Germinal center (tissue), 1 donor: ENCODE results near the gene CCDC85C.
"Not testable (repeated sequence)": the region's sequence is repeated elsewhere in the genome, so short reads cannot be mapped to it uniquely, and the experiment has no call there.

ENCODE experiments used
- DNase-seq: peaks from one replicate; pipeline ENCODE4 v3.0.0; 2012; ENCODE audit warnings: mixed read lengths, low spot score

Gene CCDC85C

DNA sequence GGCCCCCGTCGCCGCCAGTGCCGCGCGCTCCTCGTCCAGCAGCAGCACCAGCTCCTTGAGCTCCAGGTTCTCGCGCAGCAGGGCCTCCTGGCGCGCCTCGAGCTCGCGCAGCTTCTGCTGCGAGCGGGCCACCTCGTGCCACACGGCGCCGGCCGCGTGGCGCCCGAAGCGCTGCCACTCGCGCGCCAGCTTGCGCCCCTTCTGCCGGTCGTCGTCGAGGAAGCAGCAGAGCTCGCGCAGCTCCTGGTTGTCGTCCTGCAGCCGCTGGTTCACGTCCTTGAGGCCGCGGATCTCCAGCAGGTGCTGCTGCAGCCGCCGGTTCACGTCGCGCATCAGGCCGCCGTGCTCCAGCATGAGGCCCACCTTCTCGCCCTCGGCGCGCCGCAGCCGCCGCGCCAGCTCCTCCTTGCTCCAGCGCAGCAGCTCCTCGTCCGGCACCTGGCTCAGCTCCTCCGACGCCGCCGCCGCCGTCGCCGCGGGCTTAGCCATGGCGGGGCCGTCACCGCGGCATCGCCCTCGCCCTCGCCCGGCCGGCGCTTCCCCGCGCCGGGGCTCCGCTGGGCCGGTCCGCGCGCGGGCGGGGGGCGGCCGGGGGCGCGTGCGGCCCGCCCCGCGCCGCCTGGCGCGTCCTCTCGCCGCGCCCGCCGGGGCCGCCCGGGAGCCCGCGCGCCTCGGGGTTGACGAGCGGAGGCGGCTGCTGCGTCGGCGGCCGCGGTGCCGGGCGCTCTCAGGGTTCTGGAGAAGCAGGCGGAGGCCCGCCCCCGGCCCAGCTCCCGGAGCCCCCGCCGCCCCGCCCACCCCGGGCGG is at the start of gene CCDC85C:
TSS of gene CCDC85C (minus strand) at position 737 of the 807 bp plus-strand sequence. CDS start at position 489, 248 bp downstream.
- no peak for DNase-seq

DNA sequence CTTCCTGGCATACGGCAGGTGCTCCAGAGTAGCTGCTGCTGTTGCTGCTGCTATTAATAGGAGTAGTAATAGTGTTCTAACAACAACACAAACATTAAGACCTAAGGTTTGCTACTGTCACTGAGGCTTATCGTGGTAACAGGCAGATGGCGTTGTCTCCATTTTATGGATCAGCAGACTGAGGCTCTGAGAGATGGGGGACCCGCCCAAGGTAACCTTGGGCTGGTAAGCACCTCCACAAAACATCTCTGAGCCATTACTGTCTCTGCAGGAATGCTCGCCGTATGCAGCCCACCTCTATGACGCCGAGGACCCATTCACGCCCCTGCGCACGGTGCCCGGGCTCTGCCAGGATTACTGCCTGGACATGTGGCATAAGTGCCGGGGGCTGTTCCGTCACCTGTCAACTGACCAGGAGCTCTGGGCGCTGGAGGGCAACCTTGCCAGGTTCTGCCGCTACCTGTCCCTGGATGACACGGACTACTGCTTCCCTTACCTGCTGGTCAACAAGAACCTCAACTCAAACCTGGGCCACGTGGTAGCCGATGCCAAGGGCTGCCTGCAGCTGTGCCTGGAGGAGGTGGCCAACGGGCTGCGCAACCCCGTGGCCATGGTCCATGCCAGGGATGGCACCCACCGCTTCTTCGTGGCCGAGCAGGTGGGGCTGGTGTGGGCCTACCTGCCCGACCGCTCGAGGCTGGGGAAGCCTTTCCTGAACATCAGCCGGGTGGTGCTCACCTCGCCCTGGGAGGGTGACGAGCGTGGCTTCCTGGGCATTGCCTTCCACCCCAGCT is 48.1 kb upstream of the CCDC85C start:
- no peak for DNase-seq

DNA sequence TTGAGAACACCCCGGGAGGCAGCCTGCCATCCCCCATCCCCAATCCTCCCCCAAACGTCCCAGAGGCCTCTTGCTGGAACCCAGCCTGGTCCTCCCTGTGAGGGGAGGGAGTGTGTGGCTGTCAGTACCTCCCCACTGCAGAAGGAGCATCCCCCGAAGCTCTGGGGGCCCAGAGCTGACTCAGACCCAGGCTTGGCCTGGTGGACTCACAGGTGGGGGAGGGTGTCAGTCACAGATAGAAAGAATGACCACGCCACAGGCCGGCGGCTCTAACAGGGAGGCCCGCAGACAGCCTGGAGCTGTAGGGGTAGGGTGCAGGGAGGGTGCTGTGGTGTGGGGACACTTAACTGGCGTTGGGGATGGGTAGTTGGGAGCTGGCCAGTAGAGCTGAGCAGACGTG is 46.2 kb upstream of the CCDC85C start:
- DNase-seq, result no peak

DNA sequence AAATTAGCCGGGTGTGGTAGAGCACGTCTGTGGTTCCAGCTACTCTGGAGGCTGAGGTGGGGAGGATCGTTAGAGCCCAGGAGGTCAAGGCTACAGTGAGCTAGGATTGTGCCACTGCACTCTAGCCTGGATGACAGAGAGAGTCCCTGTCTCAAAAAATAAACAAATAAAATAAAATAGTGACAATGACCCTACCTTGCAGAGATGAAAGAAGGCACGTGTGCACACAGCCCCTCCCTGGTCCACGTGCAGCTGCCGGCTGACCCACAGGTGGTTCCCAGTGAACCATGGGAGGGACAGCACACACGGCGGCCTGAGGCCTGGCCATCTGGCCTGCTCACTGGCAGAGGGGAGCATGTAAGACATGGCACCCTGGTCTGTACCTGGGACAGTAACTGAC is 45.6 kb upstream of the CCDC85C start:
- DNase-seq, result no peak

DNA sequence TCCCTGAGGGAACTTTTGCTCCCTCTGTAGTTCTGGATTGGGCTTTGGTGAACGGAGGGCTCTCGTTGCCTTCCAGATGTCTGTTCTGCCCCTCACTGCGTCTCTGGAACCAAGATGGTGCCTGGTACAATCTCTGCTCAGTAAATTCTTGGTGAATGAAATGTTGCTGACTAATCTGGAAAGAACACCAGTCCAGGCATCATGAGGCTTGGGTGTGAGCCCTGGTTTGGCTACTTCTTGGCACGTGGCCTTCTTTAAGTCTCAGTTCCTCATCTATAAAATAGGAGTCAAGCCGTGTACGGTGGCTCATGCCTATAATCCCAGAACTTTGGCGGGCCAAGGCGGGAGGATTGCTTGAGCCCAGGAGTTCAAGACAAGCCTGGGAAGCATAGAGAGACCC is 45.2 kb upstream of the CCDC85C start:
- DNase-seq, result no peak

DNA sequence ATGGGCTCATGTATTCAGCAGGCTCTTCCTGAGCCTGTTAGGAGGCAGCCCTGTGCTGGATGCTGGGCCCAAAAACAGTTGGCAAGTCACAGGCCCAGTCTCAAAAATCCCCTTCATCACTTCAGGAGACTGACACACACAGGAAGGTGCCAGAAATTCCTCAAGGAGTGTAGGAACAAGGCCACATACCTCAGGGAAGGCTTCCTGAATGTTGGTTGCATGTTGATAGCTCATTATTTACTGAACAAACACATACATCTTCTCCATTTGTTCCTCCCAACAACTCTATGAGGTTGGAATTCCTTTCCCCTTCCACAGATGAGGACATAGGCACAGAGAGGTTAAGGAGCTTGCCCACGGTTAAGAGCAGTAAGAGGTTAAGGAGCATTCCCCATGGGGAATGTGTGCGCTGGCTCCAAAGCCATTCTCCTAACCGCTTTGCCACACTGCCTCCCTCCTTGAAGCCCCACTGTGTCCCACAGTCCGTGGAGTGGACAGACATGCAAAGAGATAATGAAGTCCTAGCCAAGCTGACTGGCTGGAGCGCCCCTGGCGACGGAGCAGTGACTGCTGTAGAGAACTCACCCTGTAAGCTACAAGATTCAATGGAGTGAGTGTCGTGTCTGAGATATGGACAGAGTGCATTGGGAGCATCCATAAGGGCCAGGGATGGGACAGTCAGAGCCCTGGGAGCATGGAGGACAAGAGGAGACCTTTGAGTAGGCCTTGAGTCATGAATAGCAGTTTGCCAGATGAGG is 44.2 kb upstream of the CCDC85C start:
- no peak for DNase-seq

DNA sequence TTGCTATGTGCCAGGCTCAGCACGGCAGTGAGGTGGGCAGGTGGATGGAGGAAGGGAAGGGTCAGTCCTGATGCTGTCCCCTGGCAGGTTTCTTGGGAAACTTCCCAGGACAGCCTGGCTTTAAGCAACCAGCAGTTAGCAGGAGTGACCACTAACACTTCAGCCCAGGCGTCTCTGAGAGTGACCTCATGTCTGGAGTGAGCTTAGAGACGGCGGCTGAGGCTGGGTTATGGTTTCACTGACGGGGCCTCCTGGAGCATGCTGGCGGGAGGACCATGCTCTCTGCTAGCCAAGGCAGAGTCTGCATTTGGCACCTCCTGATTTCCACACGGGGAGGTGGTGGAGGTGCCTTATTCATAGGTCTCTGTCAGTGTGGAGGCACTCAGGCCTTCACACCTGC is 43.4 kb upstream of the CCDC85C start:
- DNase-seq, result no peak

DNA sequence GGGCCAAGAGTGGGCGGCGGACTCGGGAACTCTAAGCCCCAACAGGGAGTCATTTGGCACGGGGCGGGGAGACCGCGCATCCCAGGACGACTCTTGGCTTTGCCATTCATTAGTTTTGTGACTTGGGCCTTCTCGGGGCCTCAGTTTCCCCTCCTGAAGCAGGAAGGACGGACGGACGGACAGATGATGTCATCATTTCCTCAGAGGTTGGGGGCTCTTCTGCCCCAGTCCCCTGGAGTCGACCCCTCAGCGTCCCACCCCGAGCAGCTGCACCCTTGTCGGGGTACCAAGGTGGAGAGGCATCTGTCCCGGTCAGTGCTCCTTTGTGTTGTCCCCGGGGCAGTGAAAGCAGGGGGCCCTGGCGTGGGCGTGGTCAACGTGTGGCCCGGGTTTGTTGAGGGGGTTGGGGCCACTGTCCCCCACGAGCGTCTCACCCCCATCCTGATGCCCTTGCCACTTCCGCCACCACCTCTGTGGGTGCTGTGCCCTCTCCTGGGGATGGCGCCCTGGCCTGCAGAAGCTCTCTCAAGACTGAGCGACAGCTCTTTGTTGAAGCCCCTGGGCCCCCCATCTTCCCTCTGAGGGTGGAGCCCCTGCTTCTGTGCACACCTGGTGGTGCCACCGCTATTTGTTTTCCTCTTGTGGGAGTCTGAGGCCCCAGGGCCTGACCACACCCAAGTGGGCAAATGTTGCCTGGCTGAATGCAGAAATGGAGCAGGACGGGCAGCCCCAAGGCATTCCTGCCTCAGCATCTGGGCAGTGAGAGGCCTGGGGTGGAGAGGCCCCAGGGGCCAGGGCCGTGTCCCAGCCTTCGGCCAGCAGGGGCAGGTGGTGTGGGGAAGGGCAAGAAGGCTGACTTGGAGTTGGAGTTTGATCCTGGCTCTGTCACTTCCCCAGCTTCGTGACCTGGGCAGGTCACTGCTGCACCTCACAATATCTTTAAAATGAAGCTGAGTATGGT is 41.8 kb upstream of the CCDC85C start:
- no peak for DNase-seq

DNA sequence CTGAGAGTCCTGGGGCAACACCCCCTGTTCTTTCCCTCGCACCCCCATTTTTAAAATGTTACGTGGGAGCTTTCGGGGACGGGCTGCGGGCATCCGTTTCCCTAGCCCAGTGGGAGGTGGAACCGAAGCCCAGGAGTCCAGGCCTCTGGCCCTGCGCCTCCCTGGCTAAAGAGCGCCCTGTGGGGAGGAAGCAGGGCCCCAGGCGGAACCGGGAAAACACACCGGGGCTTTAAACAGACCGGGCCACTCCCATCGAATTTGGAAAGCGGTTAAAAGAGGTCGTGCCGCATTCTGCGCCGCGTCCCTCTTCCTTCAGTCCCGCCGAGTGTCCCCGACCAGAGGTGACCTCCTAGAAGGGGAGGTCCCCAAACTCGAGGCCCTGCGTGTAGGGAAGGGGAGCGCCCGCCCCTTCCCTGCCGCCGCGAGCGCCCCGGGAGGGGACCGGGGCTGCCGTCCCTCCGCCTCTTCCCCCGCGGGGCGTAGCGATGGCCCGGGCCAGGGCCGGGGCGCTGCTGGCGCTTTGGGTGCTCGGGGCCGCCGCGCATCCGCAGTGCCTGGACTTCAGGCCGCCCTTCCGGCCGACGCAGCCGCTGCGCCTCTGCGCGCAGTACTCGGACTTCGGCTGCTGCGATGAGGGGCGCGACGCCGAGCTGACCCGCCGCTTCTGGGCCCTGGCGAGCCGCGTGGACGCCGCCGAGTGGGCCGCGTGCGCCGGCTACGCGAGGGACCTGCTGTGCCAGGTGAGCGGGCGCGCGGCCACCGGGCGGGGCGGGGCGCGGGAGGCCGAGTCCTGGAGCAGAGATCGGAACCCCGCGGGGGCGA is 40.9 kb upstream of the CCDC85C start, which contains the start of gene HHIPL1:
TSS of gene HHIPL1 (plus strand) at position 407 of the 822 bp plus-strand sequence. CDS start at position 486, 79 bp downstream.
- no peak for DNase-seq

DNA sequence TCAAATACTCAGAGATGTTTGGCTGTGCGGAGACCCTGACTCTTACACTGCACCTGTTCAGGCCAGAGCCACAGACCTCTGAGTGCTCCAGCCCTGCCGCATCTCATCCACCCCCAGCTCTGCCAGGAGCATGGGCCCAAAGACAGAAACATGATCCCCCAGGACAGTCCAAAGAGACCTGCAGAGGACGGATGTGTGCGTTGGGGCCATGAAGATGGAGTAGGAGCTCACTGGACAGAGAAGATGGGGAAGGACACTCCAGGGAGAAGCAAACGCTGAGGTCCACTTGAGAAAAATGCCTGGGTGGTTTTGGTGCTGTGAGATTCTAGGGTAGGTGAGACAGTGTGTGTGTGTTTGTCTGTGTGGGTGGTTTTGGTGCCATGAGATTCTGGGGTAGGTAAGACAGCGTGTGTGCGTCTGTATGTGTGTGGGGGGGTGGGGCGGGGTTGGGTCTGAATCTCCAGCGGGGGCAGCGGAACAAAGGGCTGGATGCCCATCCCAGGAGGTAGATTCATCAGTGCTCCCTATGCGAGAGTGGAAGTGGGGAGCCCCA is 40.1 kb upstream of the CCDC85C start:
- DNase-seq, result no peak

DNA sequence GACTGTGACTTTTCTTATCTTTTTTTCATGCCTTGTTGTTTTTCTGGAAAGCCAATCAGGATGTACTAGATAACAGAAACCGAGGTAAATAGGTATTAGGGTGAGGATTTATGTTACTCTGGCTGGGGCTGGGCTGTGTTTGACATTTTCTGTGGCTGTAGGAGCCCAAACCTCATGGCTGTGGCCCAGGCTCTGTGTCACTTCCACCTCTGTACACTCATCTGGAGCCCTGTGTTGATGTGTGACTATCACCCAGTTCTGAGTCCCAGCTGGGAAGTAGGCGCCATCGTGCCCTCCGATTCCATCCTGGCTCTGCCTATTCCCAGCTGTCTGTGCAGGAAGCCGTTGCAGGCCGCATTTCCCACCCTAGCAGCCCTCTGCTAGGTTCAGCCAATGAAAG is 39.3 kb upstream of the CCDC85C start:
- DNase-seq, result no peak

DNA sequence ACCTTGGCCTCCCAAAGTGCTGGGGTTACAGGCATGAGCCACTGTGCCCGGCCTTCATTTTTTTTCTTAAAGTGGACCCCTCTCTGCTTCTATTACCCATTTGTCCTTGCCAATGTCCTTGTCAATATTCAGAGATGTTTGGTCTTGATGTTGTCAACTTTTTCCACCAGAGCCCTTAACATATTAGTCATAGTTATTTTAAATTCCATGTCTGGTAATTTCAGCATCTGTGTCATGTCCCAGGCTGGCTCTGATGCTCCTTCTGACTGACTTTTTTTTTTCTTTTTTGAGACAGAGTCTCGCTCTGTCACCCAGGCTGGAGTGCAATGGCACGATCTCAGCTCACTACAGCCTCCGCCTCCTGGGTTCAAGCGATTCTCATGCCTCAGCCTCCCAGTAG is 38.8 kb upstream of the CCDC85C start:
- not testable (repeated sequence) for DNase-seq

DNA sequence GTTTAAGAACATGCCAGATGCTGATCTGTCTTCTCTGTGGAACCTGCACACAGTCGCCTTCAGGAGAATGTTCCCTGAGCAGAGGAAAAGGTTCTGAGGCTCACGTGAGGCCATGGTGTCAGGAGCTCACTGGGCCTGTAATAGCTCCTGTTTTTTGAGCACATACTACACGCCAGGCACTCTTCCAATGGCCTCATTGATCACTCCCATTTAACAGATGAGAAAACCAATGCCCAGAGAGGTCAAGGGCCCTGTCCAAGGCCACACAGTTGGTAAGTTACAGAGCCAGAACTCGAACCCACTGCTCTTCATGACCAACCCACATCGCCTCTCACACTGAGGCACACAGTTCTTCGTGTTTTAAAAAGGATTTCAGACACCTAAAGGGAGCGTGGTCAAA is 33.6 kb upstream of the CCDC85C start:
- no peak for DNase-seq

DNA sequence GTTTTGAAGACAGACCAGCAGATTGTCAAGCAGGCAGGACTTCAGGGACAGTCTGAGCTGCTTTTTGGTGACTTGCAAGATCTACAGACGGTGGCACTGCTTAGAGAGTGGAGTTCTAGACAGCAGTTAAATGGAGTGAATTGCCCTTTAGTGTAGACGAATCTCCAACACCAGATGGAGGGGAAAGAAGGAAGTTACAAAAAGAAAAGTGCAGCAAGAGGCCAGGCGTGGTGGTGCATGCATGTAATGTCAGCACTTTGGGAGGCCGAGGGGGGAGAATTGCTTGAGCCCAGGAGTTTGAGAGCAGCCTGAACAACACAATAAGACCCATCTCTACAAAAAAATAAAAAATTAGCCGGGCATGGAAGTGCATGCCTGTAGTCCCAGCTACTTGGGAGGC is 32.5 kb upstream of the CCDC85C start:
- DNase-seq, result no peak

DNA sequence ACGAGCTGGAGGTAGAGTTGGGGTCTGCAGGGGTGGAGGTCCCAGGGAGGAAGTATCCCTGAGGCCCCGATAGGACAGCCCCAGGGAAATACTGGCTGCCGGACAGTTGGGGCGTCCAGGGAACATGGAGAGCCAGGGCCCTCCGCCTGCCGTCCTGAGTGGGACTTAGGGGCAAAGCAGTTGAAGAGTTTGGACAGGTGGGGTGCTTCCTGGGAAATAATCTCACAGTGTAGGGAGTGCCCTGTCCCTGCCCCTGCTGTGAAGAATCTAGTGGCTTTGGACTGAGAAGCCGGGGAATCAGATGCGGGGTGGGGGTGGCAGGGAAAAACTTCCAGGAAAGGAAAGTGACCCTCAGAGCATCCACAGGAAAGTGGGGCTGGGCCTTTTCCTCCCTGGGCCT is 31.1 kb upstream of the CCDC85C start:
- DNase-seq, result no peak

DNA sequence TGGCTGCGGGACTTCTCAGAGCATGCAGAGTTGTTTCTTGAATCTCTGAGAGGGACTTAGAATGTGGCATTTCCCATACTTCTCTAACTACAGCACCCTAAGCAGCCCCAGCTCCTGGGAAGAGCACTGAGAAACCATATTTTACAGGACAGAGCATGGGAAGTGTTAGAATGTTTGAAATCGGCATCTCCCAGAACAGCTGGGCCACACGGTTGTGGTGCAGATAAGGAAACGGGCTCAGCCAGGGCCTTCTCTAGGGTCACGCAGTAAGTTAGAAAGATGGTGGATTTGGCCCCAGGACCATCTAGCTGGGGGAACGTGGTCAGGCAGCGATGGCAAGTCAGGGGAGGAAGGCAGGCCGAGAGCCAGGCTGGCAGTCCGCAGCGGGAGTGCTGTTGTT is 30.4 kb upstream of the CCDC85C start:
- no peak for DNase-seq

DNA sequence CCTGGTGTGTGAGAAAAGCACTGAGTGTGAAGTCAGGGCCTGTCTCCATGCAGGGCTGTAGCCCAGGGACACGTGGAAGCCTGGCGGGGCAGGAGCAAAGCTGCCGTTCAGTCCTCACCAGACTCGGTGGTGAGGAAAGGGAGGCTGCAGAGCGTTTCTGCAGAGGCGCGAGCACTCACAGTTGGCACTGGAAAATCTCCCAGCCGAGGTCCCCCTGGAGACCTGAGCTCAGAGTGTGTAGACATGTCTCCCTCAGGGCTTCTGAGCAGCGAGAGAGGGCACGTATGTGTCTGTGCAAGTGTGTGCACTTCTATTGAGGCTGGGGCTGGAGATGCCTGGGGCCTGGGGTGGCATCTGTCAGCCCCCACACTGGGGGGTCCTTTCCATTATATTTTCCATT is 29.9 kb upstream of the CCDC85C start:
- no peak for DNase-seq

DNA sequence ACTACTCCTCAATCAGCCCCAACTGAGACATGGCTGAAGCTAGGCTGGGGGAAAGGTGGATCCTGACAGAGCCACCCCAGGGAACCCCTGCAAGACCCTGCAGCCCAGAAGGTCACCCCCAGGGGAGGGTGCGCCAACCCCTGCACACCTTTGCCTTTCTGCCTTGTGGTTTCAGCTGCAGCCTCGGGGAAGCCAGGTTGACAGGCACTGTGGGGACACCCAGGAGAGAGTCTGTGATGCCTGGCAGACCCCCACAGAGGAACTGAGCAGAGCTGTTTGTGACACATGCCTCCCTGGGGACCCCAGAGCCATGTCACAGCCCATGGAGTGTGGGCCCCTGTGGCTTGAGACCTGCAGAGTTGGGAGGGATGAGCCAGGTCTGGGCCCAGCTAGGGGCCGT is 29.1 kb upstream of the CCDC85C start:
- no peak for DNase-seq

DNA sequence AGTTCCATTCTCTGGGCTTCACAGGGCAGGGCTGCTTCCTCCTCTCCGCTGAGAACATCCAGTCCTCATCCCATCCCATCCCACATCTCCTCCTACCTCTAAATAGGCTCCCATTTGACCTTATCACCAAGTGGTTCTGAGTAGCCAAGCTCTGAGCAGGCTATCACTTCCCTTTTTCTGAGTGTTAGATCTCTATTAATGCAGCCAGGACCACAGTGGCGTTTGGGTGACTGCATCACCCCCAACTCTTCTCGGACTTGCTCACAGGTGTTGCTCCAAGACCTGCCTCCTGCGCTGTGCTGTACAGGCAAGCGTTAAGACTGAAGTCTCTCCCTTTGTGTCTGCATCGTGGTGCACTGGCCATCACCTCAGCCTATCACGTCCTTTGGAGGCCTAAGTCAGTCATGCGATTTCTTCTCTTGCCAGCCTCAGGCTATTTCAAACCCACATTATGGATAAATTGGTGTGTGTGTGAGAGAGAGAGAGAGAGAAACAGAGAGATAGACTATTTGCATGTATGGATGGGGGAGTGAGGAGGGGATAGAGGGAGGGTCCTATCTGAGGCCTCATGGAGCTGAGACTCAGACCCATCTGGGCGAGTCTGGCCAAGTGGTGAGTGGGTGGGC is 28.5 kb upstream of the CCDC85C start:
- no peak for DNase-seq

DNA sequence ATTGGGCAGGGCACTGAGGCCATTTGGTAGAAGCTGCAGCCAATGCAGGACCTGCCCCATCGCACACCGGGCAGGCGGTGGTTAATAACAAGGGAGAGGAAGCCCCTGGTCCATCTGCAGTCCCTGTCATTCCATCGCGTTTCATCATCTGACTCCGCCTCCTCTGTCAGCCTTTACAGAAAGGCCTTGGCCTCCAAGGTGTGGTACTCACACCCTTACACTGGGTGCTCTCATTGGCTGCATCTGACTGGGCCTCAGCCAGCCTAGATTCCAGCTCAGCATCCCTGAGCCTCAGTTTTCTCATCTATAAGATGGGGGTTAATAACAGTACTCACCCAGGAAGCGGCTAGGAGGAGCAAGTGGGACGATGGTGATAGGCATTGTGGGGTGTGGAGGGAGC is 26.2 kb upstream of the CCDC85C start:
- no peak for DNase-seq
